Bronchus fibroblast of lung (primary cell): Measurements from ENCODE around the gene SIRT6. TPM values are rescaled to one million over a fixed set of nuclear protein-coding genes. Genes with fewer than 3 reads are reported as not detected.

Experiments used
- total RNA-seq: library from RNA; depleted of rRNA; stranded (reverse); fragments of >200 nt; gene quantifications from 2 replicates; pipeline ENCODE4 v1.2.3, GENCODE V29; 2015

Gene SIRT6
- 20.2 and 25.4 TPM in 2 replicates for total RNA-seq

GRCh38 chr19:4182084-4182810 is at the start of gene SIRT6, which contains the start of gene ANKRD24:
TSS of gene SIRT6 (minus strand) at chr19:4182563. CDS start at chr19:4182539, 24 bp downstream.
TSS of gene ANKRD24 (plus strand) at chr19:4182689. CDS start at chr19:4186426, 3,737 bp downstream.

GRCh38 chr19:4229179-4229931 is 47.0 kb upstream of the SIRT6 start, which contains the start of gene EBI3:
TSS of gene EBI3 (plus strand) at chr19:4229523. CDS start at chr19:4229551, 28 bp downstream.

Other genes with a start within 250 kb of the SIRT6 start
- gene NMRK2, start 249.5 kb downstream of the SIRT6 start, total RNA-seq: not detected in 2 replicates
- 51.8 and 52.2 TPM in 2 replicates for gene DAPK3, start 211.5 kb downstream of the SIRT6 start, total RNA-seq
- 2,452 and 2,593 TPM in 2 replicates for gene EEF2, start 197.1 kb downstream of the SIRT6 start, total RNA-seq
- 14.3 and 20.5 TPM in 2 replicates for gene PIAS4, start 174.8 kb downstream of the SIRT6 start, total RNA-seq
- gene ZBTB7A, start 115.7 kb downstream of the SIRT6 start, total RNA-seq: 20.2 and 24.9 TPM in 2 replicates
- gene MAP2K2, start 58.4 kb downstream of the SIRT6 start, total RNA-seq: 152 and 158 TPM in 2 replicates
- not detected in 2 replicates for gene CREB3L3, start 28.9 kb downstream of the SIRT6 start, total RNA-seq
- gene ANKRD24, start 126 bp upstream of the SIRT6 start, total RNA-seq: 0.15 and 2.0 TPM in 2 replicates
- 0.34 TPM in 1 of 2 replicates, not detected in the other for gene EBI3, start 47.0 kb upstream of the SIRT6 start, total RNA-seq
- gene YJU2, start 64.5 kb upstream of the SIRT6 start, total RNA-seq: 24.8 and 26.1 TPM in 2 replicates
- not detected in 2 replicates for gene SHD, start 96.7 kb upstream of the SIRT6 start, total RNA-seq
- not detected in 2 replicates for gene TMIGD2, start 119.8 kb upstream of the SIRT6 start, total RNA-seq
- 24.4 and 28.6 TPM in 2 replicates for gene FSD1, start 122.0 kb upstream of the SIRT6 start, total RNA-seq
- gene STAP2, start 156.3 kb upstream of the SIRT6 start, total RNA-seq: 5.4 and 6.4 TPM in 2 replicates
- gene MPND, start 161.0 kb upstream of the SIRT6 start, total RNA-seq: 3.5 and 4.8 TPM in 2 replicates
- gene SH3GL1, start 218.0 kb upstream of the SIRT6 start, total RNA-seq: 110 and 114 TPM in 2 replicates
- 31.1 and 31.4 TPM in 2 replicates for gene CHAF1A, start 220.1 kb upstream of the SIRT6 start, total RNA-seq